ENCODE data around the gene CR1.
"Not testable (repeated sequence)": the region's sequence is repeated elsewhere in the genome, so short reads cannot be mapped to it uniquely, and the experiment has no call there.

The CR1 gene

DNA sequence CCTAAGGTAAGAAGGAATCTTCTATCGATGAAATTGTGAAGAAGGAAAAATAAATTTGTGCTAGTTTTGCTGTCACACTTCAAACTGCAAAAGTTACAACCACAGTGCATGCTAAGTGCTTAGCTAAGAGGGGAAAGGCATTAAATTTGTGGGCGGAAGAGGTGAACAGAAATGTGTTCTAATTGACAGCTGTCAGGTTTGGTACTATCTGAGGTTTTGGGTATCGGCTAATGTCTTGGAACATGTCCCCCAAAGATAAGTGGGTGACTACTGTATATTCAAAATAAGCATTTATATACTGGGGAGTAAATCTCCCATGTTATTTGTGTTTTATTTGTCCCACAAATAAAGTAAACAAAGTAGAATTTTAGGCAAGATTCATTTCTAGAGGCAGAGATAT is 8.0 kb downstream of the CR1 start:
- no peak for DNase-seq (ENCODE audit: low spot score)

DNA sequence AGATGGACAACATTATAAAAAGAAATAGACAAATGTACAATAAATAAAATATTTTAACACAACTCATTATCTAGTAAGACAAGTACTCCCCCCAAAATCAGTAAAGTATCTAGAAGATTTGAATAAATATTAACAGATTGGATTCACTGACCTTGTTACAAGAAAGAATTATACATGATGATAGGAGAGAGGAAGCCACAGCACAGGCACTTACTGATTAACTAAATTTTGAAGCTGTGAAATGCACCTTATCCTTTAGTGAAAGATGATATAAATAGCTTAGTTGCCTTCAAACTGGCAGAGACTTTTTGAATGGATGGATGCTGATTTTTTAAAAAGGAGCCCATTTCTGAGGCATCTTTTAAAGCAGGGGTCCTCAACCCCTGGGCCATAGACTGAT is 8.5 kb downstream of the CR1 start:
- DNase-seq (ENCODE audit: low spot score): no peak

- DNase-seq (ENCODE audit: low spot score): no peak
Measured at GRCh38 chr1:207510444-207510843, 14.5 kb downstream of the CR1 start.

DNA sequence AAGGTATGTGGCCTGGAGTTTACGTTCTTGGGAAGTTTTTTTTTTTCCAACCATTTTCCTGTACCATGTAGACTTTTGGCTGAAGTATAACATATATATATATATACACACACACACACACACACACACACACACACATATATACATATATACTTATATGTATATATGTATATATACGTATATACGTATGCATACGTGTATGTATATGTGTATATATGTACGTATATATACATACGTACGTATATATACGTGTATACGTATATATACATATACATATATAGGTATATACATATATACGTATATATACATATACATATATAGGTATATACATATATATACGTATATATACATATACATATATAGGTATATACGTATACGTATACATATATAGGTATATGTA is 18.9 kb downstream of the CR1 start:
- no peak for DNase-seq (ENCODE audit: low spot score)

DNA sequence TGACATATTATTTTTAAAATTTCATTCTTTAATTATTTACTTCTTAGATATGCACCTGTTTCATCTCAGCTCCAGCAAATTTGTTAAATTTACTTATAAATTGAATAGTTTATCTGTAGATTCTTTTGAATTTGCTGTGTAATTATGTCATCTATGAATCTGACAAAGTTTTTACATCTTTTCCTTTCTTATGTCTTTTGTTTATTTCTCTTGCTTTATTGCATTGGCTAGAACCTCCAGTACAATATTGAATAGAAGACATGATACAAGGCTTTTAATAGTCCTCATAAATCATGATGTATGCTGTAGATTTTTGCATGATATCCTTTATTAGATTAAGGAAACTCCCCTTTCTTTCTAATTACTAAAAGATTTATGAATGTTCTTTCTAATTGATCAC is 20.8 kb downstream of the CR1 start:
- no peak for DNase-seq (ENCODE audit: low spot score)

- DNase-seq (ENCODE audit: low spot score): no peak
Measured at GRCh38 chr1:207518608-207519236, 22.8 kb downstream of the CR1 start.

GRCh38 chr1:207519505-207520399 is 23.8 kb downstream of the CR1 start:
- peak; percentile 4 for DNase-seq (ENCODE audit: low spot score)

GRCh38 chr1:207520400-207521345 is 24.7 kb downstream of the CR1 start:
- DNase-seq (ENCODE audit: low spot score): not testable (repeated sequence)

- not testable (repeated sequence) for DNase-seq (ENCODE audit: low spot score)
Measured at GRCh38 chr1:207525239-207525638, 29.3 kb downstream of the CR1 start.

GRCh38 chr1:207528401-207528800 is 32.4 kb downstream of the CR1 start:
- DNase-seq (ENCODE audit: low spot score): not testable (repeated sequence)

GRCh38 chr1:207536263-207536662 is 40.3 kb downstream of the CR1 start:
- not testable (repeated sequence) for DNase-seq (ENCODE audit: low spot score)

DNA sequence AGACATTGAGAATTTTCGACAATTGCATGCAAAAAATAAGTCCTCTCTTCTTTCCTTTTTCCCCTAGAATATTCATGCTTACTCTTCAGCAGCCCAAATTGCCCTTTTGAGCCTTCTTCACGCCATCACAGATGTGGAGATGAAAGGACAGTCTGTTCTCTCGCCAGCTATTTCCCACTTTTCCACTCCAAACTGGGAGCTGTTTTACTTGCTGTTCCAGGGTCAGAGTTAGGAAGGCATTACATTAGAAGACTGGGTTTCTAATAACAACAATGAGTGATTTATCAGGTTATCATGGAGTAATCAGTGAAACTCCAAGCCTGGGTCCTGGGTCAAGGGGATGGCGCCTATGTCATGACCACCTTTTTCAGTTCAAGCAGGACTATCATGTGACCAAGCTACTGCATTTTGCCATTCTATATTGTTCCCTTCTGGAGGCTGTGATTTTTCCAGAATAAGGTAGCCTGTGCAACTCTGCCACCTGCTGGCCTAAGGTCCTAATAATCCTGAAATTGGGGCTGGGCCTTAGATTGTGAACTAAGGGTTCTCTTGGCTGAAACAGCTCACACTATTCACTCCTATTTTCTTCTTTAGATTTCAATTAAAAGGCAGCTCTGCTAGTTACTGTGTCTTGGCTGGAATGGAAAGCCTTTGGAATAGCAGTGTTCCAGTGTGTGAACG is 50.9 kb downstream of the CR1 start:
- not testable (repeated sequence) for DNase-seq (ENCODE audit: low spot score)

GRCh38 chr1:207554823-207555222 is 58.9 kb downstream of the CR1 start:
- not testable (repeated sequence) for DNase-seq (ENCODE audit: low spot score)

DNA sequence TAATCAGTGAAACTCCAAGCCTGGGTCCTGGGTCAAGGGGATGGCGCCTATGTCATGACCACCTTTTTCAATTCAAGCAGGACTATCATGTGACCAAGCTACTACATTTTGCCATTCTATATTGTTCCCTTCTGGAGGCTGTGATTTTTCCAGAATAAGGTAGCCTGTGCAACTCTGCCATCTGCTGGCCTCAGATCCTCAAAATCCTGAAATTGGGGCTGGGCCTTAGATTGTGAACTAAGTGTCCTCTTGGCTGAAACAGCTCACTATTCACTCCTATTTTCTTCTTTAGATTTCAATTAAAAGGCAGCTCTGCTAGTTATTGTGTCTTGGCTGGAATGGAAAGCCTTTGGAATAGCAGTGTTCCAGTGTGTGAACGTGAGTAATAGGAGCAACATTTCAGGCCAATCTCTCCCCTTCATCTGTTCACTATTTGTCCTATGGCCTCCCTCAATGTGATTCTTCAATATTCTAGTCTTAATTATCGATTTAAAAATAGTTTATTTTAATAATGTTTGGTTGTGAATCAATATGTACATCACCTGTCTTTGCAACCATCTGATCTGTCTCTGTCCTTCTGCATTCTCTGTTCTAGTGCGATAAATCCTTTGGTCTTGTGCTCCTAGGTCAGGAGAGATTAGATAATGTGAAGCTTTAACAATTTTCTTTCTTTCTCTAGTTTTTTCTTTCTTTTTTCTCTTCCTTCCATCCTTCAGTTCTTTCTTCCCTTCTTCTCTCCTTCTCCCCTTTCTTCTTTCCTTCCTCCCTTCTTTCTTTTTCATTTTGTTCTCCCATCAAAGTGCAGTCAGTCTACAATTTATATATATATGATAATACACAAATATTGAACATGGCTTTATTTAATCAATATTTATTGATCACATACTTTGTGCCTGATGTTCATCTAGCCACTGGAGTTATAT is 69.8 kb downstream of the CR1 start:
- peak; percentile 32 for DNase-seq (ENCODE audit: low spot score)

- not testable (repeated sequence) for DNase-seq (ENCODE audit: low spot score)
Measured at GRCh38 chr1:207571926-207572325, 76.0 kb downstream of the CR1 start.

GRCh38 chr1:207573074-207573473 is 77.1 kb downstream of the CR1 start:
- not testable (repeated sequence) for DNase-seq (ENCODE audit: low spot score)

- DNase-seq (ENCODE audit: low spot score): not testable (repeated sequence)
Measured at GRCh38 chr1:207575381-207575780, 79.4 kb downstream of the CR1 start.

DNA sequence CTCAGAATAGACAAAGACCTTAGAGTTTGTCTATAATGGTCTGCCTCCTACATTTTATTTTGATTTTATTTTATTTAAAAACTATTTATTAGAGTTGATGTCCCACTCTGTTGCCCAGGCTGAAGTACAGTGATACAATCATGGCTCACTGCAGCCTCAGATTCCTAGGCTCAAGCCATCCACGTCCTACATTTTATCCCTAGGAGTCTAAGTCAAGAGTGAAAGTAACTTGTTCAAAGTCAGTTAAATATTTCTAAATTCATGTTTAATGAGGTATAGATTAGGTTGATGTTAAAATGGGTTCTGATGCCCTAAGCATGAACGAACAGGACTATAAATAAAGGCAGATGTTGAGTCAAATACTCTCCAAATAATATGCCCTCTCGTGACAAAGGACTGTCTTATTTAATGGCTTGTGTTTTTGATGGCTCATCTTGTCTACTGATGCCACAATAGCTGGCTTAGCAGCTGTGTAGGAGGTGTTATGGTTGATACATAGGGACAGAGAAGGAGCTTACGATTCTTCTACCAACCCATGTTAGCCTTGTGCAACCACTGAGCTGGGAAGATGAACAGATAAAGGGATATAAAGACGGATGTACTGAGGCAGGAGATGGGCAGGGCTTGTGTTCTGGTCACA is 83.0 kb downstream of the CR1 start:
- DNase-seq (ENCODE audit: low spot score): no peak

GRCh38 chr1:207579436-207579799 is 83.5 kb downstream of the CR1 start:
- DNase-seq (ENCODE audit: low spot score): peak; percentile 84
